SK-N-SH (cell line): ENCODE results near the gene AOAH. TPM values are rescaled to one million over a fixed set of nuclear protein-coding genes. Genes with fewer than 3 reads are reported as not detected.

Experiments
- CTCF ChIA-PET: fragments of 300-600, 350-600 bp; formaldehyde crosslinking; extraction: SDS; loops from one replicate; lab custom pipeline; 2021; lab: Yijun Ruan, JAX
- POLR2A ChIA-PET: fragments of 350-600 bp; sonication (Branson Sonifier 250); formaldehyde crosslinking; extraction: SDS; loops from one replicate; lab custom pipeline; 2020; ENCODE audit warnings: antibody characterized with exemption, inconsistent platforms; lab: Yijun Ruan, JAX
- DNase-seq: peaks from one replicate; pipeline ENCODE4 v3.0.0; 2012
- H2AFZ ChIP-seq: fragments of 200-600 bp; sonication (generic); 2 replicates; pipeline ENCODE4 v1.8.1; 2016; ENCODE audit warnings: antibody characterized with exemption, mild to moderate bottlenecking, low read depth
- H3F3A ChIP-seq: fragments of 200-600 bp; sonication (generic); replicated peaks from 2 replicates; pipeline ENCODE3; 2016; ENCODE audit warnings: antibody characterized with exemption, mild to moderate bottlenecking; ENCODE audit not compliant: insufficient read depth
- H3K27ac ChIP-seq, 2 experiments: fragments of 200-500 bp in 1 of 2; fragments of 200-600 bp in 1 of 2; sonication (Bioruptor generic) in 1 of 2; sonication (generic), shearing (Covaris generic) in 1 of 2; 2 replicates each; pipeline versions ENCODE4 v1.5.1 to v1.6.1; 2014 to 2016; ENCODE audit warnings: low read depth in 2 of 2, inconsistent platforms in 1 of 2, low read length in 1 of 2, mild to moderate bottlenecking in 1 of 2, mixed read lengths in 1 of 2
- H3K27me3 ChIP-seq: fragments of 200-600 bp; sonication (generic), shearing (Covaris generic); 2 replicates; pipeline ENCODE4 v1.6.1; 2016; ENCODE audit warnings: mixed run types; ENCODE audit not compliant: insufficient read depth
- H3K36me3 ChIP-seq, 2 experiments: fragments of 200-500 bp in 1 of 2; fragments of 200-600 bp in 1 of 2; sonication (Bioruptor generic) in 1 of 2; sonication (generic) in 1 of 2; replicated peaks in 1 of 2; 2 replicates each; pipeline versions ENCODE3 to v1.5.1; 2014 to 2016; ENCODE audit warnings: low read length in 1 of 2, mild to moderate bottlenecking in 1 of 2; ENCODE audit not compliant: insufficient read depth in 2 of 2, control insufficient read depth in 1 of 2
- H3K4me1 ChIP-seq, 2 experiments: fragments of 200-500 bp in 1 of 2; fragments of 200-600 bp in 1 of 2; sonication (Bioruptor generic) in 1 of 2; sonication (generic), shearing (Covaris generic) in 1 of 2; 2 replicates each; pipeline versions ENCODE4 v1.5.1 to v1.6.1; 2014 to 2016; ENCODE audit warnings: low read depth in 1 of 2, low read length in 1 of 2, mixed run types in 1 of 2; ENCODE audit not compliant: insufficient read depth in 2 of 2, control insufficient read depth in 1 of 2
- H3K4me2 ChIP-seq: fragments of 200-600 bp; sonication (generic), shearing (Covaris generic); 2 replicates; pipeline ENCODE4 v1.6.1; 2017; ENCODE audit warnings: mixed run types
- H3K4me3 ChIP-seq, 2 experiments: fragments of 200-500 bp in 1 of 2; fragments of 200-600 bp in 1 of 2; sonication (Bioruptor generic) in 1 of 2; sonication (generic), shearing (Covaris generic) in 1 of 2; 2 replicates each; pipeline versions ENCODE4 v1.5.1 to v1.8.1; 2014 to 2016; ENCODE audit warnings: low read depth in 2 of 2, inconsistent platforms in 1 of 2, low read length in 1 of 2, mild to moderate bottlenecking in 1 of 2, mixed read lengths in 1 of 2, moderate library complexity in 1 of 2
- H3K79me2 ChIP-seq: fragments of 200-600 bp; sonication (generic); 2 replicates; pipeline ENCODE4 v1.8.1; 2017; ENCODE audit warnings: mild to moderate bottlenecking; ENCODE audit not compliant: insufficient read depth
- H3K9ac ChIP-seq: fragments of 200-600 bp; sonication (generic); 2 replicates; pipeline ENCODE4 v1.6.1; 2017; ENCODE audit warnings: mixed run types
- H3K9me2 ChIP-seq: fragments of 200-600 bp; sonication (generic); 2 replicates; pipeline ENCODE4 v1.6.1; 2017; ENCODE audit warnings: mixed run types
- H3K9me3 ChIP-seq: fragments of 200-600 bp; sonication (generic); 2 replicates; pipeline ENCODE4 v1.6.1; 2017; ENCODE audit warnings: mixed run types, mild to moderate bottlenecking, moderate library complexity
- H4K20me1 ChIP-seq: fragments of 200-600 bp; sonication (generic); 2 replicates; pipeline ENCODE4 v1.6.1; 2017; ENCODE audit warnings: mild to moderate bottlenecking, mixed run types; ENCODE audit not compliant: insufficient read depth
- CHD2 ChIP-seq: fragments of 150-350 bp; IDR thresholded peaks from 2 replicates; pipeline ENCODE4 v1.6.1; 2018; ENCODE audit warnings: low read length; ENCODE audit not compliant: partially characterized antibody
- EP300 ChIP-seq, 2 experiments: IDR thresholded peaks; 2 replicates each; pipeline versions ENCODE4 v1.4.0 to v1.6.1; 2012; ENCODE audit warnings: borderline replicate concordance in 1 of 2, low read depth in 1 of 2, low read length in 1 of 2
- FOXM1 ChIP-seq: IDR thresholded peaks from 2 replicates; pipeline ENCODE4 v1.4.0; 2012; ENCODE audit warnings: low read depth, mild to moderate bottlenecking
- GABPA ChIP-seq: IDR thresholded peaks from 2 replicates; pipeline ENCODE4 v1.4.0; 2012; ENCODE audit warnings: low read depth, mild to moderate bottlenecking
- GATA2 ChIP-seq: sonication (generic); formaldehyde crosslinking; IDR thresholded peaks from 2 replicates; pipeline ENCODE4 v1.5.0; 2020; ENCODE audit warnings: mild to moderate bottlenecking, missing genetic modification reagents
- IRF3 ChIP-seq: fragments of 150-350 bp; IDR thresholded peaks from 2 replicates; pipeline ENCODE4 v1.6.1; 2016; ENCODE audit warnings: mild to moderate bottlenecking, low read depth, low read length
- MAX ChIP-seq: IDR thresholded peaks from 2 replicates; pipeline ENCODE4 v1.4.0; 2012; ENCODE audit warnings: low read depth
- MEF2A ChIP-seq: IDR thresholded peaks from 2 replicates; pipeline ENCODE4 v1.4.0; 2012; ENCODE audit warnings: low read depth, borderline replicate concordance
- RAD21 ChIP-seq: IDR thresholded peaks from 2 replicates; pipeline ENCODE4 v1.6.1; 2012; ENCODE audit warnings: mild to moderate bottlenecking, low read length
- RFX5 ChIP-seq: IDR thresholded peaks from 2 replicates; pipeline ENCODE4 v1.6.1; 2012; ENCODE audit warnings: mild to moderate bottlenecking, improper control_type of control experiment, low read length
- SIN3A ChIP-seq: IDR thresholded peaks from 2 replicates; pipeline ENCODE4 v1.6.1; 2012; ENCODE audit warnings: low read depth, mild to moderate bottlenecking, low read length, moderate library complexity, borderline replicate concordance
- SMC3 ChIP-seq: IDR thresholded peaks from 2 replicates; pipeline ENCODE4 v1.6.1; 2012; ENCODE audit warnings: low read depth, low read length, improper control_type of control experiment
- TAF1 ChIP-seq: IDR thresholded peaks from 2 replicates; pipeline ENCODE4 v1.6.1; 2012; ENCODE audit warnings: low read depth, mild to moderate bottlenecking, low read length, moderate library complexity, borderline replicate concordance
- TCF12 ChIP-seq: IDR thresholded peaks from 2 replicates; pipeline ENCODE4 v1.4.0; 2012
- USF1 ChIP-seq: IDR thresholded peaks from 2 replicates; pipeline ENCODE4 v1.4.0; 2012; ENCODE audit warnings: low read depth, borderline replicate concordance
- YY1 ChIP-seq: IDR thresholded peaks from 2 replicates; pipeline ENCODE4 v1.4.0; 2012; ENCODE audit warnings: low read depth, mild to moderate bottlenecking
- WGBS: methylation state at CpG from one replicate; pipeline ENCODE4 v1.1.6; 2017; ENCODE audit warnings: low lambda C conversion rate; 5-methylcytosine and 5-hydroxymethylcytosine counted together
- polyA plus RNA-seq, 3 experiments: library from polyadenylated mRNA; depleted of rRNA; stranded (reverse); fragments of >200 nt; gene quantifications; 2 replicates each; pipeline ENCODE4 v1.2.3, GENCODE V29; 2012
- TF ChIP-seq, protein P1 (sequence below): IDR thresholded peaks from 2 replicates; pipeline ENCODE4 v1.4.0; 2012; ENCODE audit warnings: low read depth, borderline replicate concordance
- TF ChIP-seq, protein P2 (sequence below): IDR thresholded peaks from 2 replicates; pipeline ENCODE4 v1.6.1; 2012; ENCODE audit warnings: mild to moderate bottlenecking, low read depth, low read length, moderate library complexity
- TF ChIP-seq, protein P3 (sequence below): fragments of 200-600 bp; sonication (generic); IDR thresholded peaks from 2 replicates; pipeline ENCODE4 v1.6.1; 2017; ENCODE audit warnings: antibody characterized with exemption, mild to moderate bottlenecking, moderate library complexity

Gene AOAH
- polyA plus RNA-seq, 1 of the 3 experiments (the other 2 are of a cell fraction), result not detected

DNA sequence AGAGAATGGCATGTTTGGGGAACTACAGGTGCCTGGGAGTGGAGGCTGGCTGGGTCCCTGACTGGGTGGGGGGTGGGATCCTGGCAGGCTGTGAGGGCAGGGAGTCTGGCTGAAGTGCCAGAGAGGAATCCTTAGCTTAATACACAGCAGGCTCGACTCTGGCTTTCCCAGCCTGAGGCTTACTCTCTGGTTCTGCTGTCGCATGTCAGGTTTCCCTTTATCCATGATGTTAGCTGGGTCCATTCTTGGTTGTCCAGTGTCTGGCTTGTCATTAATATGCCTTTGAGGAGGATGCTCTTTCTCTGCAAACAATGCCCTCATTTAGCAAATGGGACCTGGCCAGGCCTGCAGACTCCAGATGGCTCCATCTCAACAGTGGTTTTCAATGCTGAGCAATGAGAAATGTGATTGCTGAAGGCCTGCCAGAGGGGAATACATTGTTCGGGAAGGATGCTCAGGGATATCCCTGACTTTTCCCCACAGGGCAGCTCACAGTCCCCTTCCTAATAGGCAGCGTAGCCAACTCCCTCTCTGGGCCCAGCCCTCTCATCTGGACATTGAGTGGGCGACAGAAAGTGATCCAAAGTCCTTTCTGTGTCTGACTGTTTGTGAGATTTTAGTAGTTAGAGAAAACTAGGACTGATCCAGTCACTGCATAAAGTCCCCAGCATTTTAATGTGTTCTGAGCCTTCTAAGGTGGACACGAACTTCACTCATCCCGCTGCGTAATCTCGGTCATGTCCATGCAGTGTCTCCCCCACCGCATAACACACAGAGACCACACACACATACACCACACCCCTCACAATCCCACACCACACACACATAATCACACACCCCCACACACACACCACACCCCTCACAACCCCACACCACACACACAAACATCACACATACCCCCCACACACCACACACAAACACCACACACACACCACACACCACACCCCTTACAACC, 209.7 kb downstream of the AOAH start (continued):
- peak; percentile 3; the same call in 1 of the 2 replicates for TF ChIP-seq RAD21
- no peak for TF ChIP-seq GATA2 (CRISPR knock-in tag)
- no peak for TF ChIP-seq GABPA
- TF ChIP-seq EP300 (IDR thresholded peaks at IDR 0.05; ENCODE audit: borderline replicate concordance in 1 of 2, low read depth in 1 of 2, low read length in 1 of 2), result peak in 1 of 2 experiments; percentile 60; a peak in 2 of 4 replicates

- POLR2A ChIA-PET, result no interaction called here
- 79% methylated on average over 10 of the region's 10 CpGs for WGBS
- no peak for DNase-seq
These were observed 210.9 kb downstream of the AOAH start for GRCh38 chr7:36513393-36513792.

More at GRCh38 chr7:36513393-36513792, 210.9 kb downstream of the AOAH start:
- H3K27ac ChIP-seq, result no peak overlapping the region
- no peaks in the 10 kb centered on the region for H3K9me2 ChIP-seq
- peaks cover 0 to 12% of the 10 kb centered on the region in 2 experiments; a peak in 1 of 4 replicates for H3K4me1 ChIP-seq
- H3K36me3 ChIP-seq, result no peaks in the 10 kb centered on the region
- no peak overlapping the region for H3K9ac ChIP-seq
- no peaks in the 10 kb centered on the region for H3K79me2 ChIP-seq
- H3K9me3 ChIP-seq, result no peaks in the 10 kb centered on the region
- no peak overlapping the region for H3K4me3 ChIP-seq
- no peak overlapping the region for H2AFZ ChIP-seq
- CTCF ChIA-PET, result interaction anchor here (1.1 to 2.9 kb wide), 5 partner anchors 26 to 688 kb away, joined by 3 to 10 read pairs (median 6); no protein-coding TSS in a partner anchor
- no peaks in the 10 kb centered on the region for H3F3A ChIP-seq
- H3K4me2 ChIP-seq, result no peak overlapping the region
- H4K20me1 ChIP-seq, result no peaks in the 10 kb centered on the region
- TF ChIP-seq YY1 (no peak), TCF12 (no peak), USF1 (no peak), FOXM1 (no peak), CHD2 (no peak), RFX5 (no peak), TAF1 (no peak), SMC3 (no peak), IRF3 (no peak), SIN3A (no peak), RAD21 (no peak), MEF2A (no peak), MAX (no peak)
- TF ChIP-seq, protein P1, sequence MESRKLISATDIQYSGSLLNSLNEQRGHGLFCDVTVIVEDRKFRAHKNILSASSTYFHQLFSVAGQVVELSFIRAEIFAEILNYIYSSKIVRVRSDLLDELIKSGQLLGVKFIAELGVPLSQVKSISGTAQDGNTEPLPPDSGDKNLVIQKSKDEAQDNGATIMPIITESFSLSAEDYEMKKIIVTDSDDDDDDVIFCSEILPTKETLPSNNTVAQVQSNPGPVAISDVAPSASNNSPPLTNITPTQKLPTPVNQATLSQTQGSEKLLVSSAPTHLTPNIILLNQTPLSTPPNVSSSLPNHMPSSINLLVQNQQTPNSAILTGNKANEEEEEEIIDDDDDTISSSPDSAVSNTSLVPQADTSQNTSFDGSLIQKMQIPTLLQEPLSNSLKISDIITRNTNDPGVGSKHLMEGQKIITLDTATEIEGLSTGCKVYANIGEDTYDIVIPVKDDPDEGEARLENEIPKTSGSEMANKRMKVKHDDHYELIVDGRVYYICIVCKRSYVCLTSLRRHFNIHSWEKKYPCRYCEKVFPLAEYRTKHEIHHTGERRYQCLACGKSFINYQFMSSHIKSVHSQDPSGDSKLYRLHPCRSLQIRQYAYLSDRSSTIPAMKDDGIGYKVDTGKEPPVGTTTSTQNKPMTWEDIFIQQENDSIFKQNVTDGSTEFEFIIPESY, result no peak
- TF ChIP-seq, protein P2, sequence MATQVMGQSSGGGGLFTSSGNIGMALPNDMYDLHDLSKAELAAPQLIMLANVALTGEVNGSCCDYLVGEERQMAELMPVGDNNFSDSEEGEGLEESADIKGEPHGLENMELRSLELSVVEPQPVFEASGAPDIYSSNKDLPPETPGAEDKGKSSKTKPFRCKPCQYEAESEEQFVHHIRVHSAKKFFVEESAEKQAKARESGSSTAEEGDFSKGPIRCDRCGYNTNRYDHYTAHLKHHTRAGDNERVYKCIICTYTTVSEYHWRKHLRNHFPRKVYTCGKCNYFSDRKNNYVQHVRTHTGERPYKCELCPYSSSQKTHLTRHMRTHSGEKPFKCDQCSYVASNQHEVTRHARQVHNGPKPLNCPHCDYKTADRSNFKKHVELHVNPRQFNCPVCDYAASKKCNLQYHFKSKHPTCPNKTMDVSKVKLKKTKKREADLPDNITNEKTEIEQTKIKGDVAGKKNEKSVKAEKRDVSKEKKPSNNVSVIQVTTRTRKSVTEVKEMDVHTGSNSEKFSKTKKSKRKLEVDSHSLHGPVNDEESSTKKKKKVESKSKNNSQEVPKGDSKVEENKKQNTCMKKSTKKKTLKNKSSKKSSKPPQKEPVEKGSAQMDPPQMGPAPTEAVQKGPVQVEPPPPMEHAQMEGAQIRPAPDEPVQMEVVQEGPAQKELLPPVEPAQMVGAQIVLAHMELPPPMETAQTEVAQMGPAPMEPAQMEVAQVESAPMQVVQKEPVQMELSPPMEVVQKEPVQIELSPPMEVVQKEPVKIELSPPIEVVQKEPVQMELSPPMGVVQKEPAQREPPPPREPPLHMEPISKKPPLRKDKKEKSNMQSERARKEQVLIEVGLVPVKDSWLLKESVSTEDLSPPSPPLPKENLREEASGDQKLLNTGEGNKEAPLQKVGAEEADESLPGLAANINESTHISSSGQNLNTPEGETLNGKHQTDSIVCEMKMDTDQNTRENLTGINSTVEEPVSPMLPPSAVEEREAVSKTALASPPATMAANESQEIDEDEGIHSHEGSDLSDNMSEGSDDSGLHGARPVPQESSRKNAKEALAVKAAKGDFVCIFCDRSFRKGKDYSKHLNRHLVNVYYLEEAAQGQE, result no peak
- TF ChIP-seq, protein P3, sequence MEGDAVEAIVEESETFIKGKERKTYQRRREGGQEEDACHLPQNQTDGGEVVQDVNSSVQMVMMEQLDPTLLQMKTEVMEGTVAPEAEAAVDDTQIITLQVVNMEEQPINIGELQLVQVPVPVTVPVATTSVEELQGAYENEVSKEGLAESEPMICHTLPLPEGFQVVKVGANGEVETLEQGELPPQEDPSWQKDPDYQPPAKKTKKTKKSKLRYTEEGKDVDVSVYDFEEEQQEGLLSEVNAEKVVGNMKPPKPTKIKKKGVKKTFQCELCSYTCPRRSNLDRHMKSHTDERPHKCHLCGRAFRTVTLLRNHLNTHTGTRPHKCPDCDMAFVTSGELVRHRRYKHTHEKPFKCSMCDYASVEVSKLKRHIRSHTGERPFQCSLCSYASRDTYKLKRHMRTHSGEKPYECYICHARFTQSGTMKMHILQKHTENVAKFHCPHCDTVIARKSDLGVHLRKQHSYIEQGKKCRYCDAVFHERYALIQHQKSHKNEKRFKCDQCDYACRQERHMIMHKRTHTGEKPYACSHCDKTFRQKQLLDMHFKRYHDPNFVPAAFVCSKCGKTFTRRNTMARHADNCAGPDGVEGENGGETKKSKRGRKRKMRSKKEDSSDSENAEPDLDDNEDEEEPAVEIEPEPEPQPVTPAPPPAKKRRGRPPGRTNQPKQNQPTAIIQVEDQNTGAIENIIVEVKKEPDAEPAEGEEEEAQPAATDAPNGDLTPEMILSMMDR, result no peak
- TF ChIP-seq, all 33 proteins: peak for 0
- H3K27me3 ChIP-seq, result no peaks in the 10 kb centered on the region
